DOHH2 (cell line): Measurements from ENCODE around the gene AP2A1.
A peak's percentile ranks its signal among the peaks of the same experiment; 100 is the strongest.

Experiments used
- H3F3A ChIP-seq: fragments of 200-600 bp; sonication (generic), shearing (Covaris generic); 2 replicates; pipeline ENCODE4 v1.6.0; 2016; ENCODE audit warnings: antibody characterized with exemption, mild to moderate bottlenecking; ENCODE audit not compliant: control insufficient read depth, insufficient read depth
- H3K27ac ChIP-seq: fragments of 200-600 bp; sonication (generic); 2 replicates; pipeline ENCODE4 v1.5.1; 2014; ENCODE audit warnings: low read depth, mild to moderate bottlenecking, low read length, moderate library complexity
- H3K27me3 ChIP-seq: fragments of 200-600 bp; sonication (generic); 2 replicates; pipeline ENCODE4 v1.6.1; 2014; ENCODE audit warnings: mild to moderate bottlenecking, low read length, mixed read lengths; ENCODE audit not compliant: control insufficient read depth
- H3K36me3 ChIP-seq: fragments of 200-600 bp; sonication (generic); 2 replicates; pipeline ENCODE4 v1.6.1; 2014; ENCODE audit warnings: mild to moderate bottlenecking, low read length, moderate library complexity, mixed read lengths; ENCODE audit not compliant: control insufficient read depth
- H3K4me1 ChIP-seq: fragments of 200-600 bp; sonication (generic); 2 replicates; pipeline ENCODE4 v1.6.1; 2014; ENCODE audit warnings: mild to moderate bottlenecking, low read length, mixed read lengths; ENCODE audit not compliant: control insufficient read depth
- H3K4me2 ChIP-seq: fragments of 200-600 bp; sonication (generic); 2 replicates; pipeline ENCODE4 v1.6.0; 2014; ENCODE audit warnings: mild to moderate bottlenecking, low read length, moderate library complexity
- H3K4me3 ChIP-seq: fragments of 200-600 bp; sonication (generic); 2 replicates; pipeline ENCODE4 v1.5.1; 2014; ENCODE audit warnings: mild to moderate bottlenecking, low read length, mixed read lengths
- H3K79me2 ChIP-seq: fragments of 200-600 bp; sonication (generic); 2 replicates; pipeline ENCODE4 v1.6.1; 2014; ENCODE audit warnings: mild to moderate bottlenecking, low read length, mixed read lengths; ENCODE audit not compliant: control insufficient read depth
- H3K9me2 ChIP-seq: fragments of 200-600 bp; sonication (generic); replicated peaks from 2 replicates; pipeline ENCODE4 v1.6.1; 2014; ENCODE audit warnings: mild to moderate bottlenecking, low read length, mixed read lengths; ENCODE audit not compliant: control insufficient read depth
- H3K9me3 ChIP-seq: fragments of 200-600 bp; sonication (generic); 2 replicates; pipeline ENCODE4 v1.6.1; 2014; ENCODE audit warnings: antibody characterized with exemption, low read length, mixed read lengths; ENCODE audit not compliant: control insufficient read depth, insufficient read depth
- H4K20me1 ChIP-seq: fragments of 200-600 bp; sonication (generic); 2 replicates; pipeline ENCODE4 v1.6.0; 2014; ENCODE audit warnings: low read depth, mild to moderate bottlenecking, antibody characterized with exemption, low read length, moderate library complexity; ENCODE audit not compliant: control insufficient read depth, insufficient read depth
- CTCF ChIP-seq: fragments of 200-600 bp; sonication (generic); IDR thresholded peaks from one replicate; pipeline ENCODE4 v1.5.1; 2014; ENCODE audit warnings: antibody characterized with exemption, mild to moderate bottlenecking, low read depth, low read length; ENCODE audit not compliant: poor library complexity, severe bottlenecking
- EZH2phosphoT487 ChIP-seq: fragments of 200-600 bp; sonication (generic); IDR thresholded peaks from 2 replicates; pipeline ENCODE4 v1.6.1; 2017; ENCODE audit warnings: borderline replicate concordance, mild to moderate bottlenecking, antibody characterized with exemption, low read length, moderate library complexity, mixed read lengths

Gene AP2A1

GRCh38 chr19:49812452-49812996 is 45.7 kb downstream of the AP2A1 start:
- no peaks in the 10 kb centered on the region for H3K9me2 ChIP-seq
- peaks cover 4% of the 10 kb centered on the region for H4K20me1 ChIP-seq
- H3K27ac ChIP-seq = peak overlapping the region; percentile 60
- H3F3A ChIP-seq = peaks cover 13% of the 10 kb centered on the region; the same call in 1 of the 2 replicates
- peaks cover 16% of the 10 kb centered on the region for H3K36me3 ChIP-seq
- H3K4me3 ChIP-seq = peak overlapping the region; percentile 87
- peaks cover 5% of the 10 kb centered on the region; the same call in 1 of the 2 replicates for H3K79me2 ChIP-seq
- no peaks in the 10 kb centered on the region for H3K27me3 ChIP-seq
- TF ChIP-seq EZH2phosphoT487 (no peak), CTCF (no peak)
- no peaks in the 10 kb centered on the region for H3K9me3 ChIP-seq
- H3K4me1 ChIP-seq = peaks cover 44% of the 10 kb centered on the region
- peak overlapping the region; percentile 83 for H3K4me2 ChIP-seq

- Histone ChIP-seq H3K9me3 (no peaks in the 10 kb centered on the region), H3K27ac (peak within 1 kb of the TSS; percentile 60), H3K36me3 (peaks cover 12% of the 10 kb centered on the region), H3K79me2 (peaks cover 7% of the 10 kb centered on the region), H3F3A (peaks cover 13% of the 10 kb centered on the region; the same call in 1 of the 2 replicates), H3K9me2 (no peaks in the 10 kb centered on the region), H3K27me3 (no peaks in the 10 kb centered on the region), H3K4me2 (peak within 1 kb of the TSS; percentile 83), H4K20me1 (peaks cover 3% of the 10 kb centered on the region), H3K4me3 (peak within 1 kb of the TSS; percentile 87), H3K4me1 (peaks cover 42% of the 10 kb centered on the region)
- TF ChIP-seq CTCF = peak; percentile 72
- TF ChIP-seq EZH2phosphoT487 = no peak
These were observed 46.4 kb downstream of the AP2A1 start, which contains the start of gene FUZ for GRCh38 chr19:49812997-49813861. TSS of gene FUZ (minus strand) at chr19:49813292. CDS start at chr19:49813106, 186 bp downstream.

GRCh38 chr19:49814010-49814409 is 47.2 kb downstream of the AP2A1 start:
- Histone ChIP-seq H4K20me1 (no peaks in the 10 kb centered on the region), H3K4me3 (peak overlapping the region; percentile 87), H3K27me3 (no peaks in the 10 kb centered on the region), H3K9me2 (no peaks in the 10 kb centered on the region), H3K4me1 (peaks cover 34% of the 10 kb centered on the region), H3F3A (peaks cover 13% of the 10 kb centered on the region; the same call in 1 of the 2 replicates), H3K4me2 (peak overlapping the region; percentile 83), H3K79me2 (peaks cover 15% of the 10 kb centered on the region), H3K9me3 (no peaks in the 10 kb centered on the region), H3K27ac (peak overlapping the region; percentile 27; the same call in 1 of the 2 replicates), H3K36me3 (peaks cover 14% of the 10 kb centered on the region)
- TF ChIP-seq CTCF = no peak
- TF ChIP-seq EZH2phosphoT487 = no peak
